Measurements from ENCODE around the gene MCTP1. TPM values are rescaled to one million over a fixed set of nuclear protein-coding genes. Genes with fewer than 3 reads are reported as not detected.
A peak's percentile ranks its signal among the peaks of the same experiment; 100 is the strongest.

The MCTP1 gene
- total RNA-seq, 4 donors from 2014 or later, result 3.5 to 19.8 (median 5.8) TPM

DNA sequence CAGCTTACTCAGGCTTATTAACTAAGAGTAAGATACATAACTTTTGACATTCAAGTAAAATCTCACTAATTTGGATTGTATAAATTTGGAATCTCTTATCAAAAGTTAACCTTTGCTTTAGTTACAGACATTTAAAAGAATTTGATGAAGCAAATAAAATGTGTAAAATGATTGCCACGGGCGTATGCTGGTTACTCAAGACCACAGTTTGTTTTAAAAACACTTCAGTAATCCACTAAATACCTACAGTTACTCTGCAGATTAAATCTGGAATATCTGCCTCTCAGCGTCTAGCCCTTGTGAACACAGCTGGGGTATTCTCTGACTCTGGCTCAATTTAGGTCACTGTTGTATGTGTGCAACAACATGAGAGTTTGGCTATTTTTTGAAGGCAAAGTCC, 143.8 kb downstream of the MCTP1 start:
- Histone ChIP-seq H3K27ac (peak overlapping the region in 2 of 4 donors; percentile 9 to 20), H3K27me3 (no peaks in the 10 kb centered on the region), H3K4me3 (no peak overlapping the region), H3K9me3 (no peaks in the 10 kb centered on the region), H3K36me3 (no peaks in the 10 kb centered on the region), H3K4me1 (no peaks in the 10 kb centered on the region)
- TF ChIP-seq POLR2A (IDR thresholded peaks at IDR 0.05) (no peak), CTCF (IDR thresholded peaks at IDR 0.05) (no peak)
- DNase-seq, result no peak
- 64 to 78% methylated on average over 3 of the region's 3 CpGs for WGBS, 2 donors
- intact Hi-C loops (cut with DNase I), result no loop called here

DNA sequence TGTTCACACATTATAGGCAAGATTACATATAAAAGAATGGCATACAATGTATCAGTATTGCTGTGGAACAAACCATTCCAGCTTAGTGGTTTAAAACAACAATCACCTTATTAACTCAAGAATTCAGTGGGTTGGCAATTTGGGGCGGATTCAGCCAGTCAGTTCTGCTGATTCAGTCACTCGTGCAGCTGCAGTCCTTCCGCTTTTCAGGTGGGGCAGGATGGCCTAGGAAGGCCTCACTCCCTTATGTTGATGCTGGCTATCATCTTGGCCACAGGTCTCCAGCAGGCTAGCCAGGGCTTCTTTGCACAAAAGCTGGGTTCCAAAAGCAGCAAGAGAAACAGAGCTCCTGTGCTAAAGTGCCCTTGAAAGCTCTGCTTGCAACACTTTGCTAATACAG, 150.6 kb downstream of the MCTP1 start:
- 57 to 67% methylated on average over 3 of the region's 3 CpGs for WGBS, 2 donors
- no peak for DNase-seq
- H3K27me3 ChIP-seq, result no peaks in the 10 kb centered on the region
- no peak overlapping the region for H3K27ac ChIP-seq
- H3K36me3 ChIP-seq, result no peaks in the 10 kb centered on the region
- H3K9me3 ChIP-seq, result no peaks in the 10 kb centered on the region
- H3K4me3 ChIP-seq, result no peak overlapping the region
- no peaks in the 10 kb centered on the region for H3K4me1 ChIP-seq
- no peak for TF ChIP-seq CTCF (IDR thresholded peaks at IDR 0.05)
- no peak for TF ChIP-seq POLR2A (IDR thresholded peaks at IDR 0.05)
- intact Hi-C loops (cut with DNase I), result no loop called here

- H3K9me3 ChIP-seq, result no peaks in the 10 kb centered on the region
- H3K36me3 ChIP-seq, result no peaks in the 10 kb centered on the region
- intact Hi-C loops (cut with DNase I), result no loop called here
- DNase-seq, result no peak
- H3K27ac ChIP-seq, result no peak overlapping the region
- TF ChIP-seq POLR2A (IDR thresholded peaks at IDR 0.05) (no peak), CTCF (IDR thresholded peaks at IDR 0.05) (no peak)
- H3K4me3 ChIP-seq, result no peak overlapping the region
- no peaks in the 10 kb centered on the region for H3K4me1 ChIP-seq
- no peaks in the 10 kb centered on the region for H3K27me3 ChIP-seq
- 68 to 73% methylated on average over 1 of the region's 1 CpG for whole genome bisulfite sequencing, 2 donors
Measured at GRCh38 chr5:95132096-95132495, 152.8 kb downstream of the MCTP1 start.

DNA sequence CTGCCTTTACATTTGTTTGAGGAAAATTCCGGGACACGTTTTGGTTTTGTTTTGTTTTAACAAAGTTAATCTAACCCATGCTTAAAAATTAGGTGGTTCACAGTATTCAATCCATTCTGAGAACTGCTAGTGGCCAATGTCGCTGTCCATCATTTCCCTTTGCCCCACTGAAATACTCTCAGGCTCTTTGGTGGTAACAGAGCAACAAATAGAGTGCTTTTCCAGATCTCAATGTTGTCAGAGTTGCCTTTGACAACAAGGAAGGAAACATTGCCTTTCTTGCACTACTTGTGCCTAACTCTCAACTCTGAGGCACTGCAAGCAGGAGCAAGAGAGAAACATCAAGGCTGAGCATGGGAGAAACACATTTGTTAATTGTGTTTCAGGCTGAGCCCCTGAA, 154.0 kb downstream of the MCTP1 start:
- no peak for TF ChIP-seq POLR2A (IDR thresholded peaks at IDR 0.05)
- no peak for TF ChIP-seq CTCF (IDR thresholded peaks at IDR 0.05)
- H3K27me3 ChIP-seq, result no peaks in the 10 kb centered on the region
- no peaks in the 10 kb centered on the region for H3K9me3 ChIP-seq
- no peak overlapping the region for H3K4me3 ChIP-seq
- 67 to 70% methylated on average over 3 of the region's 3 CpGs for WGBS, 2 donors
- H3K27ac ChIP-seq, result no peak overlapping the region
- H3K36me3 ChIP-seq, result no peaks in the 10 kb centered on the region
- DNase-seq, result no peak
- no peaks in the 10 kb centered on the region for H3K4me1 ChIP-seq
- intact Hi-C loops (cut with DNase I), result no loop called here

DNA sequence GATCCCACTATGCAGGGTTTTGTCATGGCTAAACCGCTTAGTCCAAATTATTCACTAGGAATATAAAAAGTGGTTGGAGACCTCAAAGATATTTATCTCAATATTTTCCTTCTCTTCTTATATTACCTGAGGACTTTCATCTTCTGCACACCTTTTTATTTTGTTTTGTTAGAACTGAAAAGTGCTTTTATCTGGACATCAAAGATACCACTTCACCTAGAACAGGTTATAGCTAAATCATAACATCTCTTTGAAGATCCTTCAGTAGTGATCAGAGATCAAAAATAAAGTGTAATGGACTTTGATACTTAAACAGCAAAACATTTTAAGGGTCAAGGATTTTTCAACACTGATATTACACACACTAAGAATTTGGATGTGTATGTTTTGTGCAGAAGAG, 160.2 kb downstream of the MCTP1 start:
- intact Hi-C loops (cut with DNase I), result no loop called here
- H3K27me3 ChIP-seq, result no peaks in the 10 kb centered on the region
- no peak for DNase-seq
- no peak overlapping the region for H3K27ac ChIP-seq
- no peak for TF ChIP-seq POLR2A (IDR thresholded peaks at IDR 0.05)
- 87 to 96% methylated on average over 1 of the region's 1 CpG for WGBS, 2 donors
- H3K36me3 ChIP-seq, result no peaks in the 10 kb centered on the region
- no peaks in the 10 kb centered on the region for H3K4me1 ChIP-seq
- no peaks in the 10 kb centered on the region for H3K9me3 ChIP-seq
- no peak overlapping the region for H3K4me3 ChIP-seq

- TF ChIP-seq POLR2A (IDR thresholded peaks at IDR 0.05) (no peak), CTCF (IDR thresholded peaks at IDR 0.05) (no peak)
- Histone ChIP-seq H3K4me3 (no peak overlapping the region), H3K27ac (no peak overlapping the region), H3K9me3 (no peaks in the 10 kb centered on the region), H3K27me3 (no peaks in the 10 kb centered on the region), H3K4me1 (no peaks in the 10 kb centered on the region), H3K36me3 (no peaks in the 10 kb centered on the region)
- intact Hi-C loops (cut with DNase I), result no loop called here
- WGBS, 2 donors, result 52 to 54% methylated on average over 2 of the region's 2 CpGs
- no peak for DNase-seq
Measured at GRCh38 chr5:95124101-95124500, 160.8 kb downstream of the MCTP1 start.
